Trophoblast cell (in vitro differentiated cells and primary cell): ENCODE data around the gene PDILT.

Source experiments
- DNase-seq, 2 donors: peaks; one replicate each; pipeline ENCODE4 v3.0.0-alpha.2; 2016
- H2AFZ ChIP-seq: 2 replicates; pipeline ENCODE4 v1.6.1; 2013; ENCODE audit warnings: low read length, moderate library complexity, mild to moderate bottlenecking; ENCODE audit not compliant: insufficient read depth, poor library complexity
- H2AK5ac ChIP-seq: 2 replicates; pipeline ENCODE4 v1.6.1; 2013; ENCODE audit warnings: mild to moderate bottlenecking, low read length
- H2BK120ac ChIP-seq: 2 replicates; pipeline ENCODE4 v1.6.1; 2013; ENCODE audit warnings: low read length, mild to moderate bottlenecking, moderate library complexity; ENCODE audit not compliant: insufficient read depth, poor library complexity
- H2BK12ac ChIP-seq: 2 replicates; pipeline ENCODE4 v1.6.1; 2013; ENCODE audit warnings: mild to moderate bottlenecking, low read length, moderate library complexity
- H2BK5ac ChIP-seq: 2 replicates; pipeline ENCODE4 v1.6.1; 2013; ENCODE audit warnings: low read length, low read depth, moderate library complexity, mild to moderate bottlenecking; ENCODE audit not compliant: poor library complexity
- H3K14ac ChIP-seq: 2 replicates; pipeline ENCODE4 v1.6.1; 2013; ENCODE audit warnings: mild to moderate bottlenecking, low read length
- H3K18ac ChIP-seq: 2 replicates; pipeline ENCODE4 v1.6.1; 2013; ENCODE audit warnings: mild to moderate bottlenecking, low read length
- H3K23ac ChIP-seq: 2 replicates; pipeline ENCODE4 v1.6.1; 2013; ENCODE audit warnings: low read length
- H3K27ac ChIP-seq: 2 replicates; pipeline ENCODE4 v1.5.1; 2013; ENCODE audit warnings: low read depth, mild to moderate bottlenecking, inconsistent platforms, low read length, moderate library complexity
- H3K27me3 ChIP-seq: 2 replicates; pipeline ENCODE4 v1.6.1; 2013; ENCODE audit warnings: inconsistent platforms, mild to moderate bottlenecking, low read length, moderate library complexity; ENCODE audit not compliant: insufficient read depth
- H3K36me3 ChIP-seq, 2 experiments: 1 replicate in 1 of 2; 2 replicates in 1 of 2; pipeline ENCODE4 v1.6.1; 2013; ENCODE audit warnings: low read length in 2 of 2, mild to moderate bottlenecking in 2 of 2, moderate library complexity in 1 of 2; ENCODE audit not compliant: insufficient read depth in 2 of 2, control insufficient read depth in 1 of 2
- H3K4ac ChIP-seq: 2 replicates; pipeline ENCODE4 v1.6.1; 2013; ENCODE audit warnings: low read depth, mild to moderate bottlenecking, low read length, moderate library complexity
- H3K4me1 ChIP-seq, 2 experiments: 1 replicate in 1 of 2; 2 replicates in 1 of 2; pipeline ENCODE4 v1.6.1; 2013; ENCODE audit warnings: low read length in 2 of 2, mild to moderate bottlenecking in 2 of 2, moderate library complexity in 1 of 2; ENCODE audit not compliant: insufficient read depth in 2 of 2, control insufficient read depth in 1 of 2
- H3K4me2 ChIP-seq: 2 replicates; pipeline ENCODE4 v1.6.1; 2013; ENCODE audit warnings: inconsistent platforms, mild to moderate bottlenecking, low read length, moderate library complexity
- H3K4me3 ChIP-seq: 2 replicates; pipeline ENCODE4 v1.5.1; 2013; ENCODE audit warnings: mild to moderate bottlenecking, low read depth, low read length, inconsistent platforms
- H3K79me1 ChIP-seq: one replicate; pipeline ENCODE4 v1.6.1; 2013; ENCODE audit warnings: low read length
- H3K79me2 ChIP-seq: 2 replicates; pipeline ENCODE4 v1.6.1; 2013; ENCODE audit warnings: low read length, mild to moderate bottlenecking; ENCODE audit not compliant: control insufficient read depth, insufficient read depth, poor library complexity
- H3K9ac ChIP-seq: 2 replicates; pipeline ENCODE4 v1.6.1; 2013; ENCODE audit warnings: mild to moderate bottlenecking, low read length
- H3K9me3 ChIP-seq: 2 replicates; pipeline ENCODE4 v1.6.1; 2013; ENCODE audit warnings: low read depth, mild to moderate bottlenecking, control low read depth, inconsistent platforms, low read length; ENCODE audit not compliant: insufficient read depth
- H4K12ac ChIP-seq: 2 replicates; pipeline ENCODE4 v1.6.1; 2013; ENCODE audit warnings: low read depth, mild to moderate bottlenecking, low read length, moderate library complexity
- H4K8ac ChIP-seq: 2 replicates; pipeline ENCODE4 v1.6.1; 2013; ENCODE audit warnings: low read depth, mild to moderate bottlenecking, low read length, moderate library complexity
- H4K91ac ChIP-seq: one replicate; pipeline ENCODE4 v1.6.1; 2013; ENCODE audit warnings: low read depth, mild to moderate bottlenecking, low read length, moderate library complexity
- WGBS: extraction: QIAGEN DNeasy Blood & Tissue Kit; methylation state at CpG from one replicate; pipeline ENCODE4 v1.1.7; 2013; ENCODE audit warnings: missing lambda C conversion rate; ENCODE audit not compliant: insufficient read length, insufficient coverage; ENCODE audit errors: extremely low coverage; 5-methylcytosine and 5-hydroxymethylcytosine counted together

PDILT gene

GRCh38 chr16:20380782-20381181 lies 23.8 kb downstream of the PDILT start:
- no peaks in the 10 kb centered on the region for H3K9me3 ChIP-seq
- no peak overlapping the region for H2AFZ ChIP-seq
- H4K8ac ChIP-seq, result no peak overlapping the region
- no peak overlapping the region for H3K4me2 ChIP-seq
- H2BK5ac ChIP-seq, result no peak overlapping the region
- H3K4ac ChIP-seq, result no peak overlapping the region
- H2BK120ac ChIP-seq, result no peak overlapping the region
- no peak overlapping the region for H4K12ac ChIP-seq
- no peak overlapping the region for H3K23ac ChIP-seq
- H3K9ac ChIP-seq, result no peak overlapping the region
- H3K79me1 ChIP-seq, result no peaks in the 10 kb centered on the region
- H4K91ac ChIP-seq, result no peak overlapping the region
- no CpG with 5 or more reads among the region's 3 CpGs for WGBS
- H3K79me2 ChIP-seq, result no peaks in the 10 kb centered on the region
- no peak overlapping the region for H2BK12ac ChIP-seq
- no peak for DNase-seq
- no peaks in the 10 kb centered on the region for H3K36me3 ChIP-seq
- no peak overlapping the region for H3K4me3 ChIP-seq
- H3K27ac ChIP-seq, result no peak overlapping the region
- no peak overlapping the region for H2AK5ac ChIP-seq
- no peak overlapping the region for H3K14ac ChIP-seq
- H3K18ac ChIP-seq, result no peak overlapping the region
- no peaks in the 10 kb centered on the region for H3K4me1 ChIP-seq
- no peaks in the 10 kb centered on the region for H3K27me3 ChIP-seq

DNA sequence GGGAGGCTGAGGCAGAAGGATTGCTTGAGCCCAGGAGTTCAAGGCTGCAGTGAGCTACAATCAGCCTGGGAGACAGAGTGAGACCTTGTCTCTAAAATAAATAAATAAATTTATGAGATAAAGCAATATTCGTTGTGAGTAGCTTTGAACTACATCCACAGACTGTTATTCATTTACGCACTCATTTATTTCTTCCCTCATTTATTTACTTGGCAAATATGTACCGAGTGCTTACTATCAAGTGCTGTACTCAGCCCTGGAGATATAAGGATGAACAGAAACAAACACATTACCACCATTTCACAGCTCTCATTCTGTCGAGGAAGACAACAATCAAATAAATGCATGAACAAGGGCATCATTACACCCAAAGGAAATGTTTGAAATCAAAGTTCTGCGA lies 27.4 kb downstream of the PDILT start:
- no peak overlapping the region for H2BK120ac ChIP-seq
- no peaks in the 10 kb centered on the region for H3K79me1 ChIP-seq
- H3K4me1 ChIP-seq, result no peaks in the 10 kb centered on the region
- H3K18ac ChIP-seq, result no peak overlapping the region
- H3K79me2 ChIP-seq, result no peaks in the 10 kb centered on the region
- H3K9me3 ChIP-seq, result no peaks in the 10 kb centered on the region
- no peak overlapping the region for H3K4me3 ChIP-seq
- no peak overlapping the region for H2BK12ac ChIP-seq
- no peak overlapping the region for H3K27ac ChIP-seq
- H2BK5ac ChIP-seq, result no peak overlapping the region
- H2AFZ ChIP-seq, result no peak overlapping the region
- no peak overlapping the region for H3K14ac ChIP-seq
- no peak overlapping the region for H4K8ac ChIP-seq
- WGBS, result no CpG with 5 or more reads among the region's 5 CpGs
- H3K23ac ChIP-seq, result no peak overlapping the region
- H4K12ac ChIP-seq, result no peak overlapping the region
- no peak for DNase-seq
- no peak overlapping the region for H4K91ac ChIP-seq
- H3K4ac ChIP-seq, result no peak overlapping the region
- H2AK5ac ChIP-seq, result no peak overlapping the region
- no peaks in the 10 kb centered on the region for H3K36me3 ChIP-seq
- H3K4me2 ChIP-seq, result no peak overlapping the region
- H3K27me3 ChIP-seq, result no peaks in the 10 kb centered on the region
- H3K9ac ChIP-seq, result no peak overlapping the region

- no peaks in the 10 kb centered on the region for H3K36me3 ChIP-seq
- H3K79me1 ChIP-seq, result no peaks in the 10 kb centered on the region
- no peak overlapping the region for H3K4ac ChIP-seq
- H3K23ac ChIP-seq, result no peak overlapping the region
- WGBS, result no CpG with 5 or more reads among the region's 5 CpGs
- DNase-seq, result no peak
- H4K91ac ChIP-seq, result no peak overlapping the region
- H2BK12ac ChIP-seq, result no peak overlapping the region
- H3K4me1 ChIP-seq, result no peaks in the 10 kb centered on the region
- H3K27me3 ChIP-seq, result no peaks in the 10 kb centered on the region
- no peak overlapping the region for H2BK120ac ChIP-seq
- no peak overlapping the region for H2AK5ac ChIP-seq
- no peak overlapping the region for H3K4me3 ChIP-seq
- H3K14ac ChIP-seq, result no peak overlapping the region
- no peak overlapping the region for H2AFZ ChIP-seq
- H4K8ac ChIP-seq, result no peak overlapping the region
- H3K18ac ChIP-seq, result no peak overlapping the region
- no peaks in the 10 kb centered on the region for H3K79me2 ChIP-seq
- no peaks in the 10 kb centered on the region for H3K9me3 ChIP-seq
- H4K12ac ChIP-seq, result no peak overlapping the region
- H3K27ac ChIP-seq, result no peak overlapping the region
- no peak overlapping the region for H2BK5ac ChIP-seq
- no peak overlapping the region for H3K4me2 ChIP-seq
- no peak overlapping the region for H3K9ac ChIP-seq
Measured at GRCh38 chr16:20372701-20373100, 31.8 kb downstream of the PDILT start.

DNA sequence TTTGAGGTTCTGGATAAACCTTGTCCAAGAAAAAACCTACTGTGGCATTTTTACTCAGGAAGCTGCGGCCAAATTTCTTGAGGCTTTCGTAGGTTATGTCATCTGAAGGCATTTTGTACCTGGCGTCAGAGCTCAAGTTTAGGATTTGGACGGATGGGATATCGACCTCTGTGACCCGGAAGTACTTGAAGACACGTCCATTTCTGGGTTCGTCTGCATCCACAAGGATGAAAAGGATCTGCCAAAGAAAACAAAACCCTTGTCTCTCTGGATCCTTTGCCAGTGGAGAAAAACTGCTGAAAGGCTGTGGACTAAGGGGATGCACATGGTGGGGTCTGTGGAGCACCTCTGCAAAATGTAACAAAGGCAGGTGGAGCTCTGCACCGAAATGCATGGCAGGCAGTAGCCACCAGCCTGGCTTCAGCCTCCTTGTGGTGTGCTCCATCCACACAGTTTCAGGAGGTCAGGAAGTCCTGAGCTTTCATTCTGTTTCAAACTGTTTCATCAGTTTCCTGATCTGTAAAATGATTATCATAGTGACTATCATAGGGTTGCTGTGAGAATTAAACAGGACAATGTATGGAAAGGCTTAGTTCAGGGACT lies 35.0 kb downstream of the PDILT start:
- no peak overlapping the region for H3K14ac ChIP-seq
- H3K4ac ChIP-seq, result no peak overlapping the region
- no peaks in the 10 kb centered on the region for H3K27me3 ChIP-seq
- H3K9me3 ChIP-seq, result no peaks in the 10 kb centered on the region
- no peak overlapping the region for H3K9ac ChIP-seq
- no peak overlapping the region for H2BK12ac ChIP-seq
- no peak overlapping the region for H3K27ac ChIP-seq
- no peak overlapping the region for H3K4me3 ChIP-seq
- no peak for DNase-seq
- H2BK120ac ChIP-seq, result no peak overlapping the region
- H3K23ac ChIP-seq, result no peak overlapping the region
- H4K91ac ChIP-seq, result no peak overlapping the region
- H2BK5ac ChIP-seq, result no peak overlapping the region
- H3K4me2 ChIP-seq, result no peak overlapping the region
- no peak overlapping the region for H4K8ac ChIP-seq
- no peaks in the 10 kb centered on the region for H3K36me3 ChIP-seq
- no peaks in the 10 kb centered on the region for H3K4me1 ChIP-seq
- WGBS, result no CpG with 5 or more reads among the region's 9 CpGs
- no peak overlapping the region for H3K18ac ChIP-seq
- H3K79me1 ChIP-seq, result no peaks in the 10 kb centered on the region
- H4K12ac ChIP-seq, result no peak overlapping the region
- no peak overlapping the region for H2AK5ac ChIP-seq
- H3K79me2 ChIP-seq, result no peaks in the 10 kb centered on the region
- H2AFZ ChIP-seq, result no peak overlapping the region
